Activated CD8-positive, alpha-beta T cell treated with anti-CD3 and anti-CD28 coated beads for 36 hours (primary cell): ENCODE results near the gene TRERF1. TPM values are rescaled to one million over a fixed set of nuclear protein-coding genes. Genes with fewer than 3 reads are reported as not detected.
A peak's percentile ranks its signal among the peaks of the same experiment; 100 is the strongest.

Source experiments
- ATAC-seq: fragments of 200-7000 bp; cut with Tn5 transposase; one replicate; pipeline ENCODE4 v1.10.0; 2021; ENCODE audit warnings: mild to moderate bottlenecking, moderate library complexity
- CTCF ChIA-PET: fragments of 350-600 bp; sonication (Branson Sonifier 250); formaldehyde crosslinking; loops from one replicate; lab custom pipeline; 2021; ENCODE audit warnings: antibody characterized with exemption; lab: Charles Lee
- POLR2A ChIA-PET: fragments of 350-600 bp; sonication (Branson Sonifier 250); formaldehyde crosslinking; loops from one replicate; lab custom pipeline; 2021; ENCODE audit warnings: antibody characterized with exemption; lab: Charles Lee
- DNase-seq: peaks from one replicate; pipeline ENCODE4 v3.0.0-alpha.2; 2020
- H3K27ac Mint-ChIP-seq: one replicate; pipeline ENCODE4 v1.8.0; 2021; ENCODE audit warnings: mild to moderate bottlenecking, mixed read lengths
- H3K27me3 Mint-ChIP-seq: one replicate; pipeline ENCODE4 v1.8.0; 2021; ENCODE audit warnings: mixed read lengths
- H3K36me3 Mint-ChIP-seq: one replicate; pipeline ENCODE4 v1.8.0; 2021; ENCODE audit warnings: low read depth, mixed read lengths
- H3K4me1 Mint-ChIP-seq: one replicate; pipeline ENCODE4 v1.8.0; 2021; ENCODE audit warnings: low read depth, mixed read lengths
- H3K4me3 Mint-ChIP-seq: one replicate; pipeline ENCODE4 v1.8.0; 2021; ENCODE audit warnings: mild to moderate bottlenecking, moderate library complexity, mixed read lengths
- H3K9me3 Mint-ChIP-seq: one replicate; pipeline ENCODE4 v1.8.0; 2021; ENCODE audit warnings: mixed read lengths
- intact Hi-C: fragments of 100-400 bp; cut with micrococcal nuclease; formaldehyde crosslinking; loops from one replicate; pipeline ENCODE4 v1.10.0; 2022
- total RNA-seq, 2 experiments: library from RNA; stranded (reverse); gene quantifications; one replicate each; pipeline ENCODE4 v1.2.3, GENCODE V29; 2021
- TF ChIP-seq, protein P1 (sequence below): fragments of 200-600 bp; IDR thresholded peaks from one replicate; pipeline ENCODE4 v1.8.0; 2022; ENCODE audit warnings: antibody characterized with exemption, mild to moderate bottlenecking

Gene TRERF1
- total RNA-seq, 2 experiments from 2014 or later, result 6.5 to 6.9 TPM

DNA sequence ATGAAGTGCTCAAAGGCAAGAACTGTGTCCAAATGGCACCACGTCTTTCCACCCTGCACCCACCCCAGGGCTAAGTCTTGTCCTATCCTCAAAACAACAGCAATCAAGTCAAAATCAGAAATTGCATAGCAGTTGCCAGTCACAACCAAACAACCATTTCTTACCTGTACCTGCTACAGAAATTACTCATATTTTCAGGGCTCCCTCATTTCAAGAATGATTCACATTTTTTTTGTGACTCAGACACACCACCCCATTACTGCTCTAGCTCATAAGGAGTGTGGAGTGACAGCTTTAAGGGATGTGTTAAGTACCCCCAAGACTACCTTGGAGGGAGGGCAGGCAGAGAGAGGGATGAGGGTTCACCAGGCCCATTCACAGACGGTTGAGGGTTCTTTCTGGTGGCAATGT is 111.7 kb downstream of the TRERF1 start:
- ChIA-PET POLR2A (interaction anchor here (0.7 to 1.8 kb wide), 7 partner anchors 9 to 88 kb away, joined by 3 to 6 read pairs (median 4); no protein-coding TSS in a partner anchor), CTCF (interaction anchor here (0.8 to 4.0 kb wide), 9 partner anchors 10 to 207 kb away, joined by 3 to 21 read pairs (median 4); no protein-coding TSS in a partner anchor)
- ATAC-seq (peak; percentile 98), DNase-seq (peak; percentile 59)
- intact Hi-C loops, result loop anchor here (5.0 kb wide), 1 partner anchor 52 kb away; no protein-coding TSS in a partner anchor
- Mint-ChIP-seq H3K27ac (peak overlapping the region; percentile 82), H3K36me3 (peaks cover 13% of the 10 kb centered on the region), H3K9me3 (no peaks in the 10 kb centered on the region), H3K4me3 (no peak overlapping the region), H3K27me3 (no peaks in the 10 kb centered on the region), H3K4me1 (peaks cover 60% of the 10 kb centered on the region)
- TF ChIP-seq, protein P1, sequence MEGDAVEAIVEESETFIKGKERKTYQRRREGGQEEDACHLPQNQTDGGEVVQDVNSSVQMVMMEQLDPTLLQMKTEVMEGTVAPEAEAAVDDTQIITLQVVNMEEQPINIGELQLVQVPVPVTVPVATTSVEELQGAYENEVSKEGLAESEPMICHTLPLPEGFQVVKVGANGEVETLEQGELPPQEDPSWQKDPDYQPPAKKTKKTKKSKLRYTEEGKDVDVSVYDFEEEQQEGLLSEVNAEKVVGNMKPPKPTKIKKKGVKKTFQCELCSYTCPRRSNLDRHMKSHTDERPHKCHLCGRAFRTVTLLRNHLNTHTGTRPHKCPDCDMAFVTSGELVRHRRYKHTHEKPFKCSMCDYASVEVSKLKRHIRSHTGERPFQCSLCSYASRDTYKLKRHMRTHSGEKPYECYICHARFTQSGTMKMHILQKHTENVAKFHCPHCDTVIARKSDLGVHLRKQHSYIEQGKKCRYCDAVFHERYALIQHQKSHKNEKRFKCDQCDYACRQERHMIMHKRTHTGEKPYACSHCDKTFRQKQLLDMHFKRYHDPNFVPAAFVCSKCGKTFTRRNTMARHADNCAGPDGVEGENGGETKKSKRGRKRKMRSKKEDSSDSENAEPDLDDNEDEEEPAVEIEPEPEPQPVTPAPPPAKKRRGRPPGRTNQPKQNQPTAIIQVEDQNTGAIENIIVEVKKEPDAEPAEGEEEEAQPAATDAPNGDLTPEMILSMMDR, result no peak

DNA sequence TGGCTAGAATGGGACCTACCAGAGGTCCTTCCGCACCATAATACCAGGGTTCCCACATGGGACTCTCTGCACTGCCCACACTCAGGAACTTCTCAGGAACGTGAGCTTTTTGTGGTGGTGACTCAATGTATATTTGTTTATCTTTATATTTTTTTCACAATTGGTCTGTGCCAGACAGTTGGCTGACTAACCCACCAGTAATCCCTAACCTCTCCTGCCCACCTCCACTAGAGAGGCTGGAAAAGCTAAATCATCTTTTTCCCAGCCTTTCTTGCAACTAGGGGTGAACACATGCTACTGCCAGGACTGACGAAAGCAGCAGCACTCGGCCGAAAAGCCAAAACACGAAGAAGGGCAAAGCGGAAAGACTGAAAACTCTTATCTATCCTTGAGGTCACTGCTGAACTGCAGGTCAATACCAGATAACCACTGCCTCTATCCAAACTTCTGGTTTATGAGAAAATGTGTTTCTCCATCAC is 112.9 kb downstream of the TRERF1 start:
- intact Hi-C loops, result no loop called here
- ATAC-seq (no peak), DNase-seq (no peak)
- ChIA-PET POLR2A (interaction anchor here (1.0 to 3.3 kb wide), 5 partner anchors 12 to 111 kb away, joined by 3 to 20 read pairs (median 5); no protein-coding TSS in a partner anchor), CTCF (interaction anchor here (0.9 to 4.0 kb wide), 5 partner anchors 25 to 209 kb away, joined by 3 to 21 read pairs (median 6); no protein-coding TSS in a partner anchor)
- Mint-ChIP-seq H3K4me3 (no peak overlapping the region), H3K27me3 (no peaks in the 10 kb centered on the region), H3K36me3 (peaks cover 11% of the 10 kb centered on the region), H3K9me3 (no peaks in the 10 kb centered on the region), H3K27ac (peak overlapping the region; percentile 82), H3K4me1 (peaks cover 59% of the 10 kb centered on the region)
- TF ChIP-seq, protein P1, result no peak

DNA sequence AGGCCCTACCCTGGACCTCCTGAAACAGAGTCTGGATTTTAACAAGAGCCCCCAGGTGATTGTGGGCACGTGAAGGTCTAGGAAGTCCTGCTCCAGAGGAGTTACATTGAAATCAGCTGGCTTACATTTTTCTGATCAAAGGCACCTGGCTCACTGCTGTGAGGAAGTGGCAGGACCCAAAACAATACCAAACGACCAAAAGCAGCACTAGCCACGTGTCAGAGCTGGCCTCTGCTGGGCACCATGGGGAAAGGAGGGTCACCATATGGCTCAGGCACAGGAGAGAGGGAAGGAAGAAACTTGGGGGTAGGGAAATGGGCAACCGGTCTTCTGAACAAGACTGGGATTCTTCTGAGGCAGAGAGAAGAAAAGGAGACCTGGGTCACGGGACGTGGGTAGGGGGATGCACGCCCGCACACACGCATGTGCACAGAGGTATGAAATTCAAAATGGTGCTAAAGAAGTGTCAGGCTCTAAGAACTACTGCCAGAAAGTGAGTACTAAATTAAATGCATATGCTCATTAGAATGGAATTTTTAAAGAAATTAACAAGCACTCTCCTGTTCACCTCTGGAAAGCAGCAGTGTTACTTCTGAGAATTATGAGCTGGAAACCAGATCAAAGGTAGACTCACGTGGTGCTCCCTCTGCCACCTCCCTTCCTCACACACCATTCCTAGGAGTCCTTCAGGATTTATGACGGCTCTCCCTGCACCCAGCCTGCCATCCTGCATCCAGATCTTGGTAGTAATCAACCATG is 113.6 kb downstream of the TRERF1 start:
- no peak overlapping the region for H3K4me3 Mint-ChIP-seq
- intact Hi-C loops, result no loop called here
- H3K27me3 Mint-ChIP-seq, result no peaks in the 10 kb centered on the region
- CTCF ChIA-PET, result interaction anchor here (1.0 to 4.0 kb wide), 6 partner anchors 22 to 209 kb away, joined by 3 to 21 read pairs (median 4); no protein-coding TSS in a partner anchor
- POLR2A ChIA-PET, result interaction anchor here (1.0 to 3.3 kb wide), 5 partner anchors 12 to 111 kb away, joined by 3 to 20 read pairs (median 5); no protein-coding TSS in a partner anchor
- peak overlapping the region; percentile 62 for H3K27ac Mint-ChIP-seq
- TF ChIP-seq, protein P1, result no peak
- ATAC-seq (no peak), DNase-seq (no peak)
- H3K36me3 Mint-ChIP-seq, result peaks cover 6% of the 10 kb centered on the region
- H3K4me1 Mint-ChIP-seq, result peaks cover 56% of the 10 kb centered on the region
- no peaks in the 10 kb centered on the region for H3K9me3 Mint-ChIP-seq

DNA sequence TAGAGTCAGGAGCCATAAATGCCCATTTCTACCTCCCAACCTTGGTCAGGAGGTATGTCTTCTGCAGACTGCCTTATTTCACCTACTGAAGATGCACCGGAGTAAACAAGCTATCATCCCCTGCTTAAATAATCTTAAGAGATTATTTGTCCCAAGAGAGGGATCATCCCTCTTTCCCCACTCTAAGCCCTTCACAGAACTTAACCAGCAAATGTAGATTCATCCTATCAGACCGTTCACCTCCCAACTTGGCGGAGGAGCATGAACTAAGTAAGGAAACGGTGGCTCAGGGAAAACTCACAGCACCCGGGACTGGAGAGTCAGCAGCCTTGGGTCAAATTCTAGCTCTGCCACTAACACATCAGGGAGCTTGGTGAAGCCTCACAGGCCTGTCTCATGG is 115.3 kb downstream of the TRERF1 start:
- TF ChIP-seq, protein P1, result no peak
- ChIA-PET POLR2A (interaction anchor here (1.5 to 3.3 kb wide), 2 partner anchors 10 to 32 kb away, joined by 4 to 20 read pairs; no protein-coding TSS in a partner anchor), CTCF (interaction anchor here (0.7 to 4.0 kb wide), 5 partner anchors 38 to 1331 kb away, joined by 3 to 21 read pairs (median 3); no protein-coding TSS in a partner anchor)
- DNase-seq, result no peak
- H3K27me3 Mint-ChIP-seq, result no peaks in the 10 kb centered on the region
- ATAC-seq, result no peak
- intact Hi-C loops, result no loop called here
- H3K9me3 Mint-ChIP-seq, result no peaks in the 10 kb centered on the region
- H3K36me3 Mint-ChIP-seq, result peaks cover 2% of the 10 kb centered on the region
- H3K4me1 Mint-ChIP-seq, result peaks cover 47% of the 10 kb centered on the region
- no peak overlapping the region for H3K4me3 Mint-ChIP-seq
- H3K27ac Mint-ChIP-seq, result no peak overlapping the region
